Pancreas (tissue), 10 donors: ENCODE results near the gene TAF6. TPM values are rescaled to one million over a fixed set of nuclear protein-coding genes. Genes with fewer than 3 reads are reported as not detected.

Source experiments
- ATAC-seq, 4 donors: fragments of 200-7000 bp; cut with Tn5 transposase; one replicate each; pipeline versions ENCODE4 v1.8.0 to v1.9.1; 2020; ENCODE audit warnings: mild to moderate bottlenecking in 4 of 4, moderate library complexity in 4 of 4
- DNase-seq, 6 donors: peaks; one replicate each; pipeline ENCODE4 v3.0.0-alpha.2; 2020
- FAIRE-seq: peaks from 2 replicates; lab custom pipeline; 2012; peaks lifted over from hg19 to GRCh38; lab: Jason Lieb, UNC
- H3K27ac ChIP-seq, 4 donors: fragments of 200-600 bp; sonication (generic); 1 replicate in 3 of 4; 2 replicates in 1 of 4; pipeline versions ENCODE4 v1.5.0 to v1.8.0; 2020
- H3K27me3 ChIP-seq, 4 donors: fragments of 200-600 bp; one replicate each; pipeline ENCODE4 v1.8.0; 2021
- H3K36me3 ChIP-seq, 3 donors: fragments of 200-600 bp; sonication (generic) in 1 of 3; one replicate each; pipeline versions ENCODE4 v1.5.0 to v1.8.0; 2020 to 2021
- H3K4me1 ChIP-seq, 3 donors: fragments of 200-600 bp; one replicate each; pipeline ENCODE4 v1.8.0; 2021
- H3K4me3 ChIP-seq, 4 donors: fragments of 200-600 bp; sonication (generic) in 2 of 4; one replicate each; pipeline versions ENCODE4 v1.5.0 to v1.8.0; 2020 to 2021
- H3K9me3 ChIP-seq, 4 donors: fragments of 200-600 bp; one replicate each; pipeline ENCODE4 v1.8.0; 2021
- WGBS, 2 donors: extraction: QIAGEN DNeasy Blood & Tissue Kit; methylation state at CpG; one replicate each; pipeline ENCODE4 v1.1.7; 2013; 5-methylcytosine and 5-hydroxymethylcytosine counted together
- intact Hi-C, 3 donors: fragments of 100-400 bp; cut with DNase I; formaldehyde crosslinking; loops; one replicate each; pipeline versions ENCODE4 v1.11.1 to v1.14.2; 2022
- polyA plus RNA-seq, 2 donors: library from polyadenylated mRNA; stranded (reverse); fragments of 200-250 nt; gene quantifications; one replicate each; pipeline ENCODE4 v1.2.3, GENCODE V29; 2013
- total RNA-seq, 6 donors: library from RNA; stranded (reverse); fragmentation: NEBNext Ultra II Directional in 4 of 6; extraction: Animal tissue kit (Norgen Biotek cat#: 25700) in 4 of 6; gene quantifications; one replicate each; pipeline versions ENCODE4 v1.2.1 to v1.2.4, GENCODE V29; 2021 to 2023
- TF ChIP-seq, protein P1 (sequence below), 4 donors: fragments of 200-600 bp; sonication (generic) in 3 of 4; IDR thresholded peaks; one replicate each; pipeline versions ENCODE4 v1.5.0 to v1.8.0; 2021; ENCODE audit warnings: antibody characterized with exemption in 4 of 4
- donor health status: healthy with polysubstance abuse.
- donor health status: DM: no; HTN: no; CAD: no; lungs with moderate emphysema.
- donor health status: DM: no; HTN: no; CAD: no.
- donor health status: control.
- donor health status: control.
- donor health status: Bipolar disorder and iron deficiency.
- donor health status: DM: yes; HTN: yes; CAD: no.
- donor health status: DM: no; HTN: no; CAD: no.
- donor health status: DM: no; HTN: no; CAD: no.
- donor health status: DM: yes; HTN: yes; CAD: no.

The TAF6 gene
- total and polyA plus RNA-seq, 8 donors: 11.7 to 39.6 (median 15.3) TPM

- Histone ChIP-seq H3K27me3 (no peaks in the 10 kb centered on the region), H3K4me3 (no peak overlapping the region), H3K27ac (no peak overlapping the region), H3K9me3 (no peaks in the 10 kb centered on the region), H3K4me1 (peaks cover 0 to 6% (median 0%) of the 10 kb centered on the region in 3 donors), H3K36me3 (no peaks in the 10 kb centered on the region)
- TF ChIP-seq, protein P1, sequence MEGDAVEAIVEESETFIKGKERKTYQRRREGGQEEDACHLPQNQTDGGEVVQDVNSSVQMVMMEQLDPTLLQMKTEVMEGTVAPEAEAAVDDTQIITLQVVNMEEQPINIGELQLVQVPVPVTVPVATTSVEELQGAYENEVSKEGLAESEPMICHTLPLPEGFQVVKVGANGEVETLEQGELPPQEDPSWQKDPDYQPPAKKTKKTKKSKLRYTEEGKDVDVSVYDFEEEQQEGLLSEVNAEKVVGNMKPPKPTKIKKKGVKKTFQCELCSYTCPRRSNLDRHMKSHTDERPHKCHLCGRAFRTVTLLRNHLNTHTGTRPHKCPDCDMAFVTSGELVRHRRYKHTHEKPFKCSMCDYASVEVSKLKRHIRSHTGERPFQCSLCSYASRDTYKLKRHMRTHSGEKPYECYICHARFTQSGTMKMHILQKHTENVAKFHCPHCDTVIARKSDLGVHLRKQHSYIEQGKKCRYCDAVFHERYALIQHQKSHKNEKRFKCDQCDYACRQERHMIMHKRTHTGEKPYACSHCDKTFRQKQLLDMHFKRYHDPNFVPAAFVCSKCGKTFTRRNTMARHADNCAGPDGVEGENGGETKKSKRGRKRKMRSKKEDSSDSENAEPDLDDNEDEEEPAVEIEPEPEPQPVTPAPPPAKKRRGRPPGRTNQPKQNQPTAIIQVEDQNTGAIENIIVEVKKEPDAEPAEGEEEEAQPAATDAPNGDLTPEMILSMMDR (IDR thresholded peaks at IDR 0.05): no peak
- ATAC-seq: no peak
- FAIRE-seq: no peak
- 76 to 78% methylated on average over 20 of the region's 20 CpGs for WGBS, 2 donors
- DNase-seq: no peak
- intact Hi-C loops: no loop called here
Observed at GRCh38 chr7:100155553-100156317, 36.6 kb upstream of the TAF6 start.

DNA sequence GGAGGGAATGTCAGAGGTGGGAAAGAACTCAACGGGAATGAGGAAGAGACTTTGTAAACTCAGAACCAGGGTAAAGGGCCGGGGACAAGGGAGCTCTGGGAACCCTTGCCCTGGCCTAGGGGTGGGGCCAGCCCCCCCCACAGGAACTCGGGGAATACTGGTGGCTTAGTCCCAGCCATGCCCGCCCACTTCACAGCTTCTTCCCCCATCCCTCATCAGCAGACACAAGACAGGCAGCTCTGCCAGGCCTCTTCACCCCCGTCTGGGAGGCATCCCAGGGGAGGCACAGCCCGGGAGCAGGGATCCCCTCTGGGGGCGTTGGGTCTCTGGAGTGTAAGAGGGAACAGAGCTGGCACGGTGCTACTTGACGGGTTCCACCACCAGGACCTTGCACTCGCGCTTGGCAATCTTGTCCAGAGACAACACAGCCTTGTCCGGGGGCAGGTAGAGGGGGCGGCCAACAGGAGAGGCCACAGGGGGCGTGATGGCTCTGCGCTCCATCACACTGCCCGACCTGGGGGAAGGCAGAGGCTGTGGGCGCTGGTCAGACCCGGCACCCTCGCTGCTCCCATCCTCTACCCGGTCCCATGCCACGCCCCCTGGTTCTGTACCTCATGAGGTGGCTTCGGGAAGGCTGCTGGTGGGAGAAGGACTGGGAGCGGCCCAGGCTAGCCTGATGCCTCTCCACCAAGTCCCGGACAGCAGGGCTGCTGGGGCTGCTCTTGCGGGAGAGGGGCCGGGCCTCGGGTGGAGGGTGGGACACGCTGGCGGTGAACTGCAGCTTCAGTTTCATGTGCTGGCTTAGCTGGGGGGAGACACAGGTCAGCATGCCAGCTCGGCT, 35.7 kb upstream of the TAF6 start:
- Histone ChIP-seq H3K27ac (no peak overlapping the region), H3K36me3 (no peaks in the 10 kb centered on the region), H3K27me3 (no peaks in the 10 kb centered on the region), H3K4me1 (peaks cover 0 to 6% (median 3%) of the 10 kb centered on the region in 3 donors), H3K4me3 (no peak overlapping the region), H3K9me3 (no peaks in the 10 kb centered on the region)
- TF ChIP-seq, protein P1 (IDR thresholded peaks at IDR 0.05): no peak
- 76 to 78% methylated on average over 26 to 30 of the region's 30 CpGs for WGBS, 2 donors
- no peak for ATAC-seq
- FAIRE-seq: no peak
- peak in 1 of 6 donors; percentile 69 for DNase-seq
- intact Hi-C loops: no loop called here

DNA sequence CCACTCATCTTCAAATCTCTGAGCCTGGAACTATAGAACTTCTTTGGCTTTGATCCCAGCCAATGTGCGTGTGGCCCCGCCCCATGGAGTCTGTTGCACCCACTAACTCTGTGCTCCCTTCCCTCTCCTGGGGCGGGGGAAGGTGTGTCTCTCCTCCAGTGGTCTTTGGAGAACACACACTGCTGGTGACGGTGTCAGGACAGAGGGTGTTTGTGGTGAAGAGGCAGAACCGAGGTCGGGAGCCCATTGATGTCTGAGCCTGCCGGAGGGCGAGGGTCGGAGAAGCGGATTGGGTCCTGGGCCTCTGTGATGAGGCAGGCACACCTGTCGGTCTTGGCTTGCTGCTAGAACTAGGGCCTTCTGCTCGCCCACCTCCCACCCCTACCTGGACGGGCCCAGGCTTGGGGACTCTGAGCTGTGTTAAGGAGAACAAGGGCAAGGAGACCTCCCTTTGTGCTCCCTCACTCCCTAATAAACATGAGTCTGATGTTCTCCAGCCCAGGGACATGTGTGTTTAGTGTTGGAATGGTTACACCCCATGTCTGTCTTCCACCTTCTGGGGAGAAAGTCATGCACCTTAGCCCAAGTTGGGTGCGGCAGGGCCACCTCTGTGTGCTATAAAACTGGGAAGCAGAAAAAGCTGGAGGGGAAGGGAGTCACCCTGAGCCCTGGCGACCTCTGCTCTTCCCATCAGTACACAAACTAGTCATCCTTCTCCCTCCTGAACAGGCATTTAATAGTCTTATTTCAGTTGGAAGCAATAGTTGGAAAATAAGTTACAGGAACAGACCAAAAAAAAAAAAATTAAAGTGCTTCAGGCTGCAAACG, 34.8 kb upstream of the TAF6 start:
- Histone ChIP-seq H3K36me3 (no peaks in the 10 kb centered on the region), H3K27ac (no peak overlapping the region), H3K9me3 (no peaks in the 10 kb centered on the region), H3K4me1 (peaks cover 0 to 6% (median 6%) of the 10 kb centered on the region in 3 donors), H3K4me3 (no peak overlapping the region), H3K27me3 (no peaks in the 10 kb centered on the region)
- FAIRE-seq (no peak), DNase-seq (peak in 1 of 6 donors; percentile 66), ATAC-seq (no peak)
- intact Hi-C loops: no loop called here
- 81 to 83% methylated on average over 16 of the region's 16 CpGs for WGBS, 2 donors
- TF ChIP-seq, protein P1 (IDR thresholded peaks at IDR 0.05): no peak

GRCh38 chr7:100152937-100153666, 33.9 kb upstream of the TAF6 start:
- Histone ChIP-seq H3K27ac (no peak overlapping the region), H3K9me3 (no peaks in the 10 kb centered on the region), H3K36me3 (no peaks in the 10 kb centered on the region), H3K4me1 (peaks cover 0 to 6% (median 6%) of the 10 kb centered on the region in 3 donors), H3K27me3 (no peaks in the 10 kb centered on the region), H3K4me3 (no peak overlapping the region)
- intact Hi-C loops: no loop called here
- no peak for FAIRE-seq
- TF ChIP-seq, protein P1 (IDR thresholded peaks at IDR 0.05): no peak
- DNase-seq: no peak
- 92 to 94% methylated on average over 17 to 18 of the region's 18 CpGs for WGBS, 2 donors
- ATAC-seq: no peak
